DMS153 (cell line): ENCODE results near the gene PHYKPL.
A peak's percentile ranks its signal among the peaks of the same experiment; 100 is the strongest.

Experiments used
- DNase-seq: peaks from one replicate; lab custom pipeline; 2025; lab: John Stamatoyannopoulos, UW

Gene PHYKPL

GRCh38 chr5:178232124-178232919 lies at the start of gene PHYKPL:
Gene PHYKPL (minus strand): TSS chr5:178232802. CDS start chr5:178232550, 252 bp downstream.
- no peak for DNase-seq

GRCh38 chr5:178282391-178282790 lies 49.8 kb upstream of the PHYKPL start:
- DNase-seq, result no peak

DNA sequence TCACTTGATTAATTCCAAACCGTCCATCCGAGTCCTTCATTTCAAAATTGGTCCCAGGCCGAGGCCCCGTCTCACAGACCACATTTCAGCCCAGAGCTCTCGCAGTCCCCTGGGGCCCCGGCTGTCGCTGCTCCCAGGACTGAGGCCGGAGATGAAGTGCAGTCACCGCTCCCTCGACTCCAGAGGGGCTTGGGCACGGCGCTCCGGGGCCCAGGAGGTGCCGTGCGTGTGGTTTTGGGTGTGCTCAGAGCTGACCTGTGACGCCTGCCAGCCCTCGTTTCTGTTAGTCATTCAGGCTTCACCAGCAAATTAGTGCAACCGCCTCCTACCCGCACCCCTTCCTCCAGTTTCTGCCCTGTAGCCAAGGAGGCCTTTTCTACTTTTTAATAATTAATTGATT lies 48.7 kb upstream of the PHYKPL start:
- DNase-seq, result no peak

DNA sequence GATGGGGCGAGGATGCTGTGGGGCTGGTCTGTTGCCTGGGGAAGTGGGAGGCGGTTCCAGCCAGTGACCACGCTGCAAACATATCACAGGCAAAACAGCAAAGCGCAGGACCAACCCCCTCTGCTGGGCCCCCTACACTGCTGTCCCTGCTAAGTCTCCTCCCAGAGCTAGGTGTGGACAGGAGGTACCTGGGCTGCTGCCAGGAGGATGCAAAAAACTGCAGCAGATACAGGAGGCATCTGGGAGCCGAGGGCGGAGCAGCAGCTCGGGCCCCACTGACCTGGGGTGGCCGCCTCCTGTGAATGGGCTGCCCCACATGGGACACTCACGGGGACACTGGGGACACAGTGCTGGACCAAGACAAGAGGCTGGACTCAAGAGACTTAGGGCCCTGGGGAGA lies 48.0 kb upstream of the PHYKPL start:
- DNase-seq, result no peak

DNA sequence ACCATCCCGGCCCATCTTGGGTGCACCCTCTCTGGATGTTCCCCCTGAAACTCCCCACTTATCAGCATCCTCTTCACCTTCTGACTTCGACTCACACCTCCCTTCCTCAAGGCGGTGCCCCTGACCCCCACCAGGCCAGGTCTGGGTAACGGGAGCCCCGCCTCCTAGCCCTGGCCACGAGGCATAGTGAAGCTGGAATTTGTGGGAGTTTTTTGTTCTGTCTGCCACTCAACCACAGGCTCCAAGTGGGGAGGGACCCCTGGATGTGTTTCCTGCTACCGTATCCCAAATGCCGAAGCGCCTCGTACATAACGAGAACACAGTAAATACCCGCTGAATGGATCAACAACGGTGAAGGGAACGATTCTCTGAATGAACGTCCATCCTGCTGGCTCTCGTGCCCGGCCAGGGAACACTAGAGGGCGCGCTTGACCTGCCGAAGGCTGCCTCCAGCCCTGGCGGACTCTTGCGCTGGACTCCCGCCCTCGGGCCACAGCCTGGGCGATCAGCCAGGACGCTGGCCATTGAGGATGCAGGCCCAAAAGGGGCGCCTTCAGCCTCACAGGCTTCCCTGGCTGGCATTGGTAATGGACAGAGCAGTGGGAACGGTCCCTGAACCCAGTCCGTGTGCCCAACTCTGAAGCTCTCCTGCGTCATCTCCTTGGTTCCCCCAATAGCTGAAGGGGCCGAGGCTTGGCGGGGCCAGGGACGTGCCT lies 47.3 kb upstream of the PHYKPL start:
- DNase-seq, result peak; percentile 0

DNA sequence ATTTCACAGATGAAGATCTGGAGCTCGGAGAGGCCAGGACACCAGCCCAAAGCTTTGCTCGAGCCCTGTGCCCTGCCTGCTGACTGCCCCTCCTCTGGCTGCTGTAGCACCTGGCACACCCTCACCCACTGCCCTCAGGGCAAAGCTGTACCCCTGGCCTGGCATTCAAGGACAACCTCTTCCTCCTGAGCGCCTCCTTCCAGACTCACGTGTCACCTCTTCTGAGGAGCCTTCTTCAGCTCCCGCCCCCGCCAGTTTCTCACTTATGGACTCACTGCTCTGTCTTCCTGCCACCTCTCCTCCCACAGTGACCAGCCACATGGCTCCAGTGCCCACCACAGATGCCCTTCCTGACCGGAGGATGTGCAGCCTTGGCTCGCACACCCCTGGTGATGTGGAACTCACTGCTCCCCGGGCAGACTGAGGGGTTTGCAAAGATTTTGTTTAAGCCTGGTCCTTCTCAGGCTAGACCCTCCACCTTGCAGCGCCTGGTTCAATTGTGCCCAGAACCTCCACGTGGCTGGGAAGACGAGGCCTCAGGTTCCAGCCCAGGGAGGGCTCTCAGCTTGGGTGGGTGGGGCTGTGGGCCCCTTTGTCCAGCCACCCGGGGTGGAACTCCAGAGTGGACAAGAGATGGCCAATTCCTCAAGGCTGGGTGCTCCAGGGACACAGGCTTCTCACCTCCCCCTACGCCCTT lies 46.6 kb upstream of the PHYKPL start:
- no peak for DNase-seq

DNA sequence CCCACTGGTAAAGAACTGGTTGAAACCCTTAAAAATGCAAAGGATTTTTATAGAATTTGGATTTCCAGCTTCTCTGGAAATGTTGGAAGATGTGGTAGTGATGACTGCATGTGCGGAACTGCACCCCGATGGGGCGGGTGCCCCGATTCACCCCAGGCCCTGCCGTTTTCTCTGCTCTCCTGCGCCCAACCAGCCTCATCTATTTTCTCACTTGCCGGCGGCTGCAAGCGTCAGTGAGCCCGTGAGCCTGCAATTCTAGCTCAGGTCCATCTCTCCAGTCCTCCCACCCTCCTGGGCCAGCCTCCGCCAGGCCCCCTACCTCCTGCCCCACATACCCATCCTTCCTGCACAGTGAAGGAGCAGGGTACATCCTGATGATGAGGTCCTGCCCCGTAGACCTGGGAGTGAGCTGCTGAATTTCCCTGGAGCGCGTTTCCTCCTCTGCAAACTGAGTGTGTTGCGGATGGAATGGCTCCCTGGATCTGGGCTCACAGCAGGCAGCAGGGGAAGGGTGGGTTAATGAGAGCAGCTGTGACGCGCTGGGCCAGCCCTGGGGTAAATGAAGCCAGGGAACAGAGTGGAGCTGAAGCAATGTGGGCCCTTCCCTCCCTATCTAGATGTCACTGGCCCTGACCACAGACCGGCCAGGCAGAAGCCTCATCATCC lies 45.9 kb upstream of the PHYKPL start:
- DNase-seq, result no peak

GRCh38 chr5:178277866-178278265 lies 45.3 kb upstream of the PHYKPL start:
- no peak for DNase-seq

DNA sequence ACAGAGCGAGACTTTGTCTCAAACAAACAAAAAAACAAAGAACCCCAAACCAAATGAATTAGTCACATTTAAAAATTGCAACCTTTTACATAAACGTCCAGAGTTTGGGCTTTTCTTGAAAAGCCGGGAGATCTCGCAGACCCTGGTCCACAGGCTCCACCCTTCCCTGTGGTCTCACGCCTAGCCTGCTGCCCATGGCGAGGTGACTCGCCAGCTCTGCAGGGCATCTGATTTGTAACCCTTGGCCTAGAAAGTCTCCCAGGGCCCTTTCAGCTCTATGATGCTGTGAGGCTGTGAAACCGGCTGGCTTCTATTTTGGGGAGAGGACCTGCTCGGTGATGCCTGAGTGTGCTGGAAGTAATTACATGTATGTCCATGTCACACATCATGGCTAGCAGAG lies 44.7 kb upstream of the PHYKPL start:
- no peak for DNase-seq

DNA sequence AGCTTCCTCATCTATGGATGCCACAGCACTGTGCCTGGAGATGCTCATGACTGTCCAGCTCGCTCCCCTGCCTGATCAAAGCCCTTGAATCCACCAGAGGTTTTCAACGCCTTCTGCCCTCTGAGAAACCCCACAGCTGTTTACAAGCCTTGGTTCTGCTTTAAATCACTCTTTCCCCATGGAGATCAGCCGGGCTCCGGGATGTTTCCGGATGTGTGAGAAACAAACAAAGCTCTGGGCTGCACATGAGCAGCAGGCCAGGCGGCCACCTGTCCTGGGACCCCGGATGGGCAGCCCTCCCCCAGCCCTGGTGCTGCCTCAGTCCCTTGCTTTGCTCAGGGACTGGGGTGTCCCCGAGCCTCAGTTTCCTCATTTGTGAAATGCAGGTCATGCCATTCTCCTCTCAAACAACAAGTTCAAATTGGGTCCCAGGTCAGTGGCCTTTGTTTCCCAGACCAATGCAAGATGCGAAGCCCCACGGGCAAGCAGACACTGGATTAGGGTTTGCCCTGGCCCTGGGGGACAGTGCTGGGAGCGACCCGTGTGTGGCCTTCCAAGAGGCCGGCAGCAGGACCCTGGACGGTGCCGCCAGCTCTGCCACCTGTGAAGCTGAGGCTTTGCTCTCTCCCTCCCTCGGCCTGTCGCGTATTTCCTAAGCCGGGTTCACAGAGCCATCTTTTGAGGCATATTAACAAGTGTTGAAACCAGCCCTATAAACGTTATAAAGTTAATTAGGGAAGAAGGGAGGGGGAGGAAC lies 42.4 kb upstream of the PHYKPL start:
- no peak for DNase-seq

DNA sequence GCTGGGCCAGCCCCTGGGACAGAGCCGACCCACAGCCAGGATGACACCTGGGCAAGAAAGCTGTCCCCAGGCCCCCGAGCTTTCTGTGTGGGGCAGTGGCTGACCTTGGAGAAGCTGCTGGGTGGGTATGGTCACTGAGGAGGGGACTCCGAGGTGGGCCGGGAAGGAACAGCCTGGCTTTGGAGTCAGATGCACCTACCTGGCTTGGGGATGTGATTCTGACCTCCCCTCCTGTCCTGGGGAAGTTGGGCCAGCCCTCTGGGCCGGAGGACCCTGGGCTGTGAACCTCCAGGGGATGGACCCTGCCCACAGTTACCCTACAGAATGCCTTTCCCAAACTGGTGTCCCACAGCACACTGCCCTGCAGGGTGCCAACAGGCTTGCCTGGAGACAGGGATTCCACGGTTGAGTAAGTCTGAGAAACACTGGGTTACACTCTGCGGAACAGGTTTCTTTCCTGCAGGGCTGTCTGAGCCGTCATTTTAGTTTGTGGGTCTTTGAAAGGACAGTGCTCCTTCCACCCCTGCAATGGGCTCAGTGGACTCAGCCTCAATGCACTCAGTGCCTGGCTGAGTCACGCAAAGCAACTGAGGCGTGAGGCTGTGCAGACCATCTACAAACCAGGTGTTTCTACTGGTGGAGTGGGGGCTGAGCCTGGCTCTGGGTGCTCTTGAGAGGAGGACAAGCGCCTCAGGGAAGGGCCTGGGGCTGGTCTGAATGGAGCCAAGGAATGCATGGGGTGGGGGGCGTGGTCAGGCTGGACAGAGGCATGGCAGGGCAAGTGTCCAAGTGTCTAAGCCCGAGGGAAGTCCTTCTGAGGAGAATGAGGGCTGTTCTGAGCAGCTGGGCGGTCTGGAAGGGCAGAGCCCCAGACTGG lies 41.3 kb upstream of the PHYKPL start:
- DNase-seq, result no peak

GRCh38 chr5:178273041-178273440 lies 40.4 kb upstream of the PHYKPL start:
- no peak for DNase-seq

GRCh38 chr5:178272591-178272990 lies 40.0 kb upstream of the PHYKPL start:
- no peak for DNase-seq

DNA sequence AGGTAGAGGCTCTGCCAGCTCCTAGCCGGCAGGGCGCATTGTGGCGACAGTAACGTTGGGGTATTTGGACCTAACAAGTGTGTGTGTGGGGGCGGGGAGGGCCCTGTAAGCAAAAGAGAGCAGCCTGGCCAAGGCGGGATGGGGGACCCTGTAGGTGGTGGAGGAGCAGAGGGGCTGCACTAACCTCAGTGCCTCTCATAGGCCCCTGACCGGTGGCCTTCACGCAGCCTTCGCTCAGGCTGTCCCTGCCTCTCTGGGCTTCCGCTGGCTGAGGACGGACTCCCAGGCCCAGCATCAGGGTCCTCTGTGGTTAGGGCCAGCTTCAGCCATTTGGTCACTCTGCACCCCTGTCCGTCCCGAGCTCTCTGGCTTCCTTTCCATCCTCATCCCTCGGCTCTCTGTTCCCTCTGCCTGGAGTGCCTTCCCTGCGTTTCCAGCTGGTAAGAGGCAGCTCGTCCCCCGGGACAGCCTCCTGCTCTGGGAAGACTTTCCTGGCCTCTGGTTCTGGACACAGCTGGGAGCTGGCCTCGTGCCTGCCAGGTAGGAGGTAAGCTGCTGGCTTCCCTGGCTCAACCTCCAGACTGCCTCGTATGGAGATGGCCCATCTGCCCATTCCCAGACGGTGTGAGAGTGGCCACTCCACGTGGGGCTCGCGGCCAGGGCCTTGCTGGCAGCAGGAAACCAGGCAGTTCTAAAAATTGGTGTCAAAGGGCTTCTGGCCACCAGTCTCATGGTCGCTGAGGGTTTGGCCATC lies 39.3 kb upstream of the PHYKPL start:
- DNase-seq, result no peak

DNA sequence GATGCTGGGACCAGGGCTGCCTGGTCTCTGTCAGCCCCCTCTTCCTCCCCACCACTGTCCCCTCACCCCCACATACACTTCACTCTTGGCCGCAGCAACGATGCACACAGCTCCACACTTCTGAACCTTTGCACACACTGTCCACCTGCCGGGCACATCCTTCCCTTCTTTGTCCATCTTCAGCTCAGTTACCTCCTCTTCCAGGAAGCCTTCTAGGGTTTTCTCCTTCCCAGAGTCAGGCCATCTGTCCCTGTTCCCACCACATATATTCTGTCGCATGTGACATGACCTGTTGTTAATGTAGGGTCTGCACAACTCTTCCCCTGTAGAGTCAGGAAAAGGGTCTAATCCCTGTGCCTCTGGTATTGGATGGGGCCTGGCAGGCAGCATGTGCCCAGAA lies 38.6 kb upstream of the PHYKPL start:
- DNase-seq, result no peak

- DNase-seq, result no peak
Observed at GRCh38 chr5:178269499-178269898, 36.9 kb upstream of the PHYKPL start.

DNA sequence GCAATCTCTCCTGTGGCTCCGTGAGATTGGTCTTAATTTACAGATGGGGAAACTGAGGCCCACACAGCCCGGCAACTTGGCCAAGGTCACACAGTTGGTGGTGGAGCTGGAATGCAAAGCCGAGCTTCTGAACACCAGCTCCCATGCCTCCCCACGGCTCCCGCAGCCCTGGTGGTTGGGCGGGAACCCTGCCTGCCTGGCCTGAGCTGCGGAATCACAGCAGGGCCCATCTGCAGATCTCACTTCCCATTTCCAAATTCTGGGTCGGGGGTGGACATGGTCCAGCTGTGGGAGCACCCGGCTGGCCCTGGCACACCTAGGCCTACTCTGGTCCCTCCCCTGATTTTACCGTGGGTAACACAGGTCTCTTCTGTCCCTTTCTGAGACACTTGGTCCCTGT lies 35.3 kb upstream of the PHYKPL start:
- no peak for DNase-seq

DNA sequence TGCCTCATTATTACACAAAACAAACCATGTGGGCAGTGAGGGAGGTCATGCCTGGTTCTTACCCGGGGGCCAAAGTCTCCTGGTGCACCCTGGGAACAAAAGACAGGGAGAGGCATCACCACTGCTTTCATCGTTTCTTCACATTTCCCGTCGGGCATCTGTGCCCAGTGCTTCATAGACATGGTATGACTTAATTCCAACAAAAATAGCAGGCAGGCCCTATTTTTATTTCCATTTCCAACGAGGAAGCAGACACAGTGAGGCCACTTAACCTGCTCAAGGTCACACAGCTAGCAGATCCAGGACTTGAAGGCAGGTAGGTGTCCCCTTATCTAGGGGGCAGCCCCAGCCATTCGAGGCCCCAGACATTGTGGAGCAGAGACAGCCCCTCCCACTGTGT lies 34.6 kb upstream of the PHYKPL start:
- DNase-seq, result no peak

DNA sequence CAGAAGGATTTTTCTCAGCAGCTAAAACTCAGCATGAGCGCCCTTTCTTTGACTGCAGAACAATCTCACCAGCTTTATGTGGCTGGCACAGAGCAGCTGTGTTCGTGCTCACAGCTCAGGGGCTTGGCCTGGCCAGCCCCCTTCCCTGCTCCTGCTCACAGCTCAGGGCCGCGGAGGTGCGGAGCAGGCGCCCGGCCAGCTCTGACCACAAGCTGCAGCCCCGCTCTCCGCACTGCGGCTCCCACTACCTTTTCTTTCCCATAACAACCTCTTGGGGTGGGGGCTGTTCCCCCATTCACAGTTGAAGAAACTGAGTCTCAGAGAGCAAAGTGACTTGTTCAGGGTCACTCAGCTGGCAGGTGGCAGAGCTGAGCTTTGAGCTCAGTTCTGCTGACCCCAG lies 34.0 kb upstream of the PHYKPL start:
- DNase-seq, result no peak

DNA sequence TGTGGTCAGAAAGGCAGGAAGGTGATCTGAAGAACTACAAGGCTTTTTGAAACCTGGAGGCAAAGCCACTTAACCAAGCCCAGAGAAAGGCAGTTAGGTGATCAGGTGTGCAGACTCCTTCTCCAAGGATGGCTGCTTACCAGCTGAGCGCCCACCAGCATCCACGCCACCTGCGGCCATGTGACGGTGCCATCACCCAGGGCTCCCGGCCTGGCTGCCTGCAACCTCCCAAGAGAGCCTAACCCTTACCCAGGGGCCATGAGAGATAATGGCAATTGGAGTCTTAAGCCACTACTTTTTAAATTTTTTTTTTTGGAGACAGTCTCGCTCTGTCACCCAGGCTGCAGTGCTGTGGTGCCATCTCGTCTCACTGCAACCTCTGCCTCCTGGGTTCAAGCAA lies 33.1 kb upstream of the PHYKPL start:
- no peak for DNase-seq
